Epithelial cell of esophagus (primary cell): ENCODE data around the gene COL15A1.

Source experiments
- DNase-seq: peaks from one replicate; pipeline ENCODE4 v3.0.0; 2010; ENCODE audit warnings: low read depth
- H3K4me3 ChIP-seq: 2 replicates; pipeline ENCODE4 v1.5.1; 2011; ENCODE audit warnings: mild to moderate bottlenecking, low read length, control low read depth
- TF ChIP-seq, protein P1 (sequence below): IDR thresholded peaks from 2 replicates; pipeline ENCODE4 v1.5.1; 2011; ENCODE audit warnings: low read depth, mild to moderate bottlenecking, low read length, control low read depth, inconsistent platforms; ENCODE audit not compliant: insufficient read depth; ENCODE audit errors: missing control alignments

The COL15A1 gene

DNA sequence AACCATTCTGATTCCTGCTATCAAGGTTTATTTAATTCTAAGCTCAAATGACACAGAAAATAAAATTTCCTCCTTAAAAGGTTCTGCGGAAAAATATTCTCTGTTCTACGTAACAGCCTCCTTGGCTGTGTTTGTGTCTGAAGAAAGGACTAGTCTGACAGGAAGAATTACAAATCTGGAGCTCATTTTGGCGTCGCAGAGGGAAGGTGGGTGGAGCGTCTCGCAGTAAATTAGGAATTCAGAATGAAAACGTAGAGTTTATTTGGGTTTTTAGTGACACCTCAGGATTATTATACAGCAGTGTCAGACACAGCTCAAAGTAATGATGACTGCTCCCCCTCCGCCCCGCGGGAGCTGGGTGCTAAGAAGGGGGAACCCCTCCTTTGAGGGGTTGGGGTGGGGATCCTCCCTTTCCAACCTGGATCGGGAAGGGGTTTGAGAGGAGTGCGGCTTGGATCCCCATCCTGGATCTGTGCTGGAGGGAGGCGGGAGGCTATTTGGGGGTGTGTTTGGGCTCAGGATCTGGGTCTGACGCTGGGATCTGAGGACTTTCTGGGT, 160.3 kb downstream of the COL15A1 start:
- peak; percentile 64 for DNase-seq
- TF ChIP-seq, protein P1, sequence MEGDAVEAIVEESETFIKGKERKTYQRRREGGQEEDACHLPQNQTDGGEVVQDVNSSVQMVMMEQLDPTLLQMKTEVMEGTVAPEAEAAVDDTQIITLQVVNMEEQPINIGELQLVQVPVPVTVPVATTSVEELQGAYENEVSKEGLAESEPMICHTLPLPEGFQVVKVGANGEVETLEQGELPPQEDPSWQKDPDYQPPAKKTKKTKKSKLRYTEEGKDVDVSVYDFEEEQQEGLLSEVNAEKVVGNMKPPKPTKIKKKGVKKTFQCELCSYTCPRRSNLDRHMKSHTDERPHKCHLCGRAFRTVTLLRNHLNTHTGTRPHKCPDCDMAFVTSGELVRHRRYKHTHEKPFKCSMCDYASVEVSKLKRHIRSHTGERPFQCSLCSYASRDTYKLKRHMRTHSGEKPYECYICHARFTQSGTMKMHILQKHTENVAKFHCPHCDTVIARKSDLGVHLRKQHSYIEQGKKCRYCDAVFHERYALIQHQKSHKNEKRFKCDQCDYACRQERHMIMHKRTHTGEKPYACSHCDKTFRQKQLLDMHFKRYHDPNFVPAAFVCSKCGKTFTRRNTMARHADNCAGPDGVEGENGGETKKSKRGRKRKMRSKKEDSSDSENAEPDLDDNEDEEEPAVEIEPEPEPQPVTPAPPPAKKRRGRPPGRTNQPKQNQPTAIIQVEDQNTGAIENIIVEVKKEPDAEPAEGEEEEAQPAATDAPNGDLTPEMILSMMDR = no peak
- H3K4me3 ChIP-seq = peak overlapping the region; percentile 57

DNA sequence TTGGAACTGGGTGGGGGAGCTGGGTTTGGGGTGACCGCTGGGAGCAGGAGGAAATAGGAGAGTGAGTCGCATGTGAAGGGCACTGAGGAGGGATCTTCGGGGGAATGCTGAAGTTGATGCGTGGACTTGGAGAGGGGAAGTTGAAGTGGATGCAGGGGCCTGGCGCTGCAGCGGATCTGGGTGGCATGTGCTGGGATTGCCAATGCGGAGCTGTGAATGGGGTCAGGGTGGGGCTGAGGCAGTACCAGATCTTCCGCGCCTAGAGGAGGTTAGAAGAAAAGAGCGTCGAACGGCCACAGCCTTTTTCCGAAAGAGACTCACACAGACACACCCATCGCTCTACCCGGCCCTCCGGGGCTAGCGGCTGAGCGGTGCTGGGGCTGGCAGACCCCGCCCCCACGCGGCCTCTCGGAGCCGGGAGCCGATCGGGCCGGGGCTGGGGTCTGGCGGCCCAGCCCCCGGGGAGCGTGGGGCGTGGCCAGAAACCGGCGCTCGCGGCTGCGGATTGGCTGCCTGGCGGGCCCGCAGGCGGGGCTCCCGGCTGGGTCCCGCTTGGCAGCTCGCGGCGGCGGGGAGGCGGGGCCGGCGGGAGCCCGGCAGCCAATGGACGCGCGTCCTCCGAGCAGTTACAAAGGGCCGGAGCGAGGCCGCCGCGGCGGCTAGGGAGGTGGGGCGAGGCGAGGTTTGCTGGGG, 160.9 kb downstream of the COL15A1 start, which contains the start of gene TGFBR1:
TGFBR1 (plus strand) TSS at position 655 of the 693 bp plus-strand sequence. CDS start 93 bp downstream, outside the sequence.
- TF ChIP-seq, protein P1 = no peak
- peak; percentile 96 for DNase-seq
- peak within 1 kb of the TSS; percentile 66 for H3K4me3 ChIP-seq

DNA sequence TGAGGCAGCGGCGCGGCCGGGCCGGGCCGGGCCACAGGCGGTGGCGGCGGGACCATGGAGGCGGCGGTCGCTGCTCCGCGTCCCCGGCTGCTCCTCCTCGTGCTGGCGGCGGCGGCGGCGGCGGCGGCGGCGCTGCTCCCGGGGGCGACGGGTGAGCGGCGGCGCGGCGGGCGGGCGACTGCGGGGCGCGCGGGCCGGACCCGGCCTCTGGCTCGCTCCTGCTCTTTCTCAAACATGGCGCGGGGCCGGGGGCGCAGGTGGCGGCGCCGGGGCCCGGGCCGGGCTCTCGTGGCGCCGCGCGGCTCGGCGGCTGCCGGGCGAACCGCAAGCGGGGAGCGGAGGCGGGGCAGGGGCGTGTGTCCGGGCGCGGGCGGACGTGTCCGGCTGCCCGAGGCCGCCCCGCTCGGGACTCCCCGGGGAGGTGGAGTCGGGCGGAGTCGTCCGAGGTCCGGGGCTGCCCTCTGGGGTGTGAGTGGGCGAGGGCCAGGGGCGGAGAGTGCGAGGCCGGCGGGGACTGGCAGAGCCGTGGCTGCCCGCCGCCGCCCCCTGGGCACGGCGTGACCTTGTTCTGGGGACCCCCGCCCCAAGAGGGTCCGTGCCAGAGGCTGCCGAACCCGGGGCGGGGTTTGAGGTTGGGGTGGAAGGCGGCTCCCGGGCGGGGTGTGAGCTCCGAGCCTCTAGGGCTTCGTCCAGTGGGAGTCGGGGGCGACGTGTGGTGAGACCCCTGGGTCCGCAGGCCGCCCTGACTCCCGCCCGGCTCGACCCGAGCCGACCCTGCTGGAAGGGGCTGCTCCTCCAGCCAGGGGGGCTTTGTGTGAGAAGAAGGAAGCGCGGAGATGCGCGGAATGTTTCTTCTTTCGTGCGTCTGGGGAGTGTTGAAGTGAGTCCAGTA, 161.7 kb downstream of the COL15A1 start:
- peak; percentile 72 for DNase-seq
- peak overlapping the region; percentile 66 for H3K4me3 ChIP-seq
- TF ChIP-seq, protein P1 = no peak

DNA sequence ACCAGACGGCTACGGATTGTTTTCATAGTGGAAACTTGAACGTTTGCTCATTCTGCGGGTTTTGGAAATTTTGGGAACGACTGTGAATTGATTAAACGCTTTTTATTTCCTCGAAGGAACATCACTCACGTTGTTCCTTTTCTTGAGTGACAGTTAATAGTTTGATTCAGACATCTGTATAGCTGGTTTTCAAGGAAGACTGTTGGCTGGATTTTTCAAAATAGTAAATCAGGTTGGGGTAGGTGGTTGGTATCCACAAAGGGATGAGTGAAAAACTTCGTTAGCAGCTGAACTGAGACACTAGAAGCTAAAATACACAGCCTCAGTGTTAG, 162.3 kb downstream of the COL15A1 start:
- DNase-seq = no peak
- peak overlapping the region; percentile 66 for H3K4me3 ChIP-seq
- TF ChIP-seq, protein P1 = no peak

DNA sequence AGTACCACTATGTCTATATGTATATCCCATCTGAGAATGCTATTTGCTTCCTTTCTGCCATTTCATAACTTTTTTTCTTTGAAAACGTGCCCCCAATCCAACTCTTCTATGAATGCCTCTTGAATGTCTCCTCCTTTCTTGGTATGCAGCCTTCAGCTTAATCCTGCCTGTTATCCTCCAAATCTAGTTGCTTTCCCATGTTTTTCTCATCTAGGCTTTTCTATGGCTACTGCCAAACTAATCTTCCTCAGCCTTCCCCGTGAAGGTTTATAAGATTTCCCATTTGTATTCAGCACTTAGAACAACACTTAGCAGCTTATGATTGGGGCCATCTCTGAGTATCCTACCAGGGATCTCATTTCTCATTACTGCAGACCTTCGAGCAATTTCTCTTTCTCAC, 163.7 kb downstream of the COL15A1 start:
- TF ChIP-seq, protein P1 = no peak
- no peak overlapping the region for H3K4me3 ChIP-seq
- DNase-seq = no peak

DNA sequence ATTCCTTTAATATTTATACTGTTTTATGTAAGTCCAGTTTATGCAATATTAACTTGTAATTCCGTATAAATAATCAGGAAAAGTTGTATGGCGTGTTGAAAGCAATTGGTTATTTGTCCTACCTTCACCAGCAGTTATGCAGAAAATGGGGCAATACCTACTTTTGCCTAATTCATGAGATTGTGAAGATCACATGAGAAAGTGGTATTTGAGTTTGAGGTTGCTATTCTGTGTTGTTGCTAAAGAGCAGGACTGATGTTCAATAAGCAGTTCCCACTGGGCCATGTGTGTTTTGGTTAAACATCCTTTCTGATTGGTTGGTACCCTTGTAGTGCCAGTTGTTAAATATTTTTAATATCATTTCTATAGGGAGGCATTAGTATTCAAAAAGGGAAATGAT, 164.4 kb downstream of the COL15A1 start:
- DNase-seq = no peak
- TF ChIP-seq, protein P1 = no peak

More for the DNA sequence above, 164.4 kb downstream of the COL15A1 start:
- no peak overlapping the region for H3K4me3 ChIP-seq
